Spleen (tissue), 11 donors: ENCODE results near the gene SMAD6. TPM values are rescaled to one million over a fixed set of nuclear protein-coding genes. Genes with fewer than 3 reads are reported as not detected.

Source experiments
- DNase-seq: peaks from one replicate; pipeline ENCODE4 v3.0.0-alpha.2; 2020
- H3K27ac ChIP-seq, 8 donors: fragments of 200-600 bp; sonication (generic) in 7 of 8; 1 replicate in 4 of 8; 2 replicates in 4 of 8; pipeline versions ENCODE4 v1.5.0 to v1.8.0; 2016 to 2021; ENCODE audit warnings: inconsistent platforms in 4 of 8, mild to moderate bottlenecking in 4 of 8, moderate library complexity in 1 of 8
- H3K27me3 ChIP-seq, 7 donors: fragments of 200-600 bp; sonication (generic) in 6 of 7; replicated peaks in 1 of 7; 1 replicate in 4 of 7; 2 replicates in 3 of 7; pipeline versions ENCODE4 v1.5.0 to v1.8.0; 2016 to 2021; ENCODE audit warnings: inconsistent platforms in 3 of 7, mild to moderate bottlenecking in 1 of 7
- H3K36me3 ChIP-seq, 6 donors: fragments of 200-600 bp; sonication (generic) in 5 of 6; 1 replicate in 4 of 6; 2 replicates in 2 of 6; pipeline versions ENCODE4 v1.5.0 to v1.8.0; 2016 to 2021; ENCODE audit warnings: inconsistent platforms in 2 of 6
- H3K4me1 ChIP-seq, 6 donors: fragments of 200-600 bp; sonication (generic) in 5 of 6; 1 replicate in 3 of 6; 2 replicates in 3 of 6; pipeline versions ENCODE4 v1.5.0 to v1.8.0; 2016 to 2021; ENCODE audit warnings: inconsistent platforms in 3 of 6
- H3K4me3 ChIP-seq, 8 donors: fragments of 200-600 bp; sonication (generic) in 7 of 8; 1 replicate in 4 of 8; 2 replicates in 4 of 8; pipeline versions ENCODE4 v1.5.0 to v1.8.0; 2016 to 2021; ENCODE audit warnings: inconsistent platforms in 4 of 8, mild to moderate bottlenecking in 4 of 8, moderate library complexity in 2 of 8
- H3K9me3 ChIP-seq, 8 donors: fragments of 200-600 bp; sonication (generic) in 7 of 8; 1 replicate in 4 of 8; 2 replicates in 4 of 8; pipeline versions ENCODE4 v1.5.0 to v1.8.0; 2016 to 2021; ENCODE audit warnings: inconsistent platforms in 4 of 8
- POLR2A ChIP-seq, 3 donors: fragments of 450-650 bp; IDR thresholded peaks; one replicate each; pipeline ENCODE4 v1.5.1; 2017; ENCODE audit warnings: antibody characterized with exemption in 3 of 3, mild to moderate bottlenecking in 1 of 3
- POLR2AphosphoS5 ChIP-seq, 3 donors: sonication (generic); formaldehyde crosslinking; IDR thresholded peaks; one replicate each; pipeline ENCODE4 v1.5.1; 2017; ENCODE audit warnings: antibody characterized with exemption in 3 of 3
- WGBS, 5 donors: extraction: QIAGEN DNeasy Blood & Tissue Kit in 3 of 5; methylation state at CpG; one replicate each; pipeline versions ENCODE4 v1.1.5 to v1.1.7; 2013 to 2018; 5-methylcytosine and 5-hydroxymethylcytosine counted together
- intact Hi-C: fragments of 100-400 bp; cut with DNase I; formaldehyde crosslinking; loops from one replicate; pipeline ENCODE4 v1.15.0; 2023; ENCODE audit warnings: low total_unique reads
- polyA plus RNA-seq, 3 donors: library from polyadenylated mRNA; stranded (reverse); fragments of 200-250 nt; gene quantifications; one replicate each; pipeline ENCODE4 v1.2.1, GENCODE V29; 2013
- total RNA-seq, 7 donors: library from RNA; depleted of rRNA in 3 of 7; stranded (reverse); fragments of >200 nt in 3 of 7; fragmentation: NEBNext Ultra II Directional in 4 of 7; extraction: Animal tissue kit (Norgen Biotek cat#: 25700) in 4 of 7; gene quantifications; one replicate each; pipeline versions ENCODE4 v1.1.0 to v1.2.1, GENCODE V29; 2016 to 2021
- TF ChIP-seq, protein P1 (sequence below), 11 experiments: fragments of 200-600 bp in 7 of 11; fragments of 450-650 bp in 4 of 11; sonication (generic) in 4 of 11; IDR thresholded peaks in 8 of 11; conservative IDR thresholded peaks in 3 of 11; 1 replicate in 7 of 11; 2 replicates in 4 of 11; pipeline versions ENCODE4 v1.4.0 to v1.8.0; 2016 to 2021; ENCODE audit warnings: antibody characterized with exemption in 11 of 11, inconsistent platforms in 4 of 11, mild to moderate bottlenecking in 1 of 11
- donor health status: healthy with polysubstance abuse.
- donor health status: DM: no; HTN: no; CAD: no; lungs with moderate emphysema.
- donor health status: DM: no; HTN: no; CAD: no.
- donor health status: Bipolar disorder and iron deficiency.
- donor health status: healthy.
- donor health status: DM: no; HTN: no; CAD: no.
- donor health status: DM: yes; HTN: yes; CAD: no.

SMAD6 gene
- total and polyA plus RNA-seq, 10 donors = 0.72 to 14.0 (median 4.8) TPM

- peak overlapping the region in 6 of 8 donors; percentile 37 to 72 (median 63) for H3K27ac ChIP-seq
- 58 to 73% (median 68%) methylated on average over 11 to 13 of the region's 13 CpGs for WGBS, 5 donors
- TF ChIP-seq POLR2AphosphoS5 (IDR thresholded peaks at IDR 0.05) = no peak
- TF ChIP-seq POLR2A (IDR thresholded peaks at IDR 0.05) = no peak
- TF ChIP-seq, protein P1, sequence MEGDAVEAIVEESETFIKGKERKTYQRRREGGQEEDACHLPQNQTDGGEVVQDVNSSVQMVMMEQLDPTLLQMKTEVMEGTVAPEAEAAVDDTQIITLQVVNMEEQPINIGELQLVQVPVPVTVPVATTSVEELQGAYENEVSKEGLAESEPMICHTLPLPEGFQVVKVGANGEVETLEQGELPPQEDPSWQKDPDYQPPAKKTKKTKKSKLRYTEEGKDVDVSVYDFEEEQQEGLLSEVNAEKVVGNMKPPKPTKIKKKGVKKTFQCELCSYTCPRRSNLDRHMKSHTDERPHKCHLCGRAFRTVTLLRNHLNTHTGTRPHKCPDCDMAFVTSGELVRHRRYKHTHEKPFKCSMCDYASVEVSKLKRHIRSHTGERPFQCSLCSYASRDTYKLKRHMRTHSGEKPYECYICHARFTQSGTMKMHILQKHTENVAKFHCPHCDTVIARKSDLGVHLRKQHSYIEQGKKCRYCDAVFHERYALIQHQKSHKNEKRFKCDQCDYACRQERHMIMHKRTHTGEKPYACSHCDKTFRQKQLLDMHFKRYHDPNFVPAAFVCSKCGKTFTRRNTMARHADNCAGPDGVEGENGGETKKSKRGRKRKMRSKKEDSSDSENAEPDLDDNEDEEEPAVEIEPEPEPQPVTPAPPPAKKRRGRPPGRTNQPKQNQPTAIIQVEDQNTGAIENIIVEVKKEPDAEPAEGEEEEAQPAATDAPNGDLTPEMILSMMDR (IDR thresholded peaks at IDR 0.05 in 8 of 11, conservative IDR thresholded peaks at IDR 0.05 in 3 of 11) = no peak
- no peaks in the 10 kb centered on the region for H3K27me3 ChIP-seq
- H3K4me3 ChIP-seq = no peak overlapping the region
- no peak for DNase-seq
- H3K36me3 ChIP-seq = no peaks in the 10 kb centered on the region
- intact Hi-C loops = no loop called here
- peaks cover 0 to 25% (median 14%) of the 10 kb centered on the region in 6 donors for H3K4me1 ChIP-seq
- no peaks in the 10 kb centered on the region for H3K9me3 ChIP-seq
Observed at GRCh38 chr15:66802025-66803001, 100.3 kb downstream of the SMAD6 start.

DNA sequence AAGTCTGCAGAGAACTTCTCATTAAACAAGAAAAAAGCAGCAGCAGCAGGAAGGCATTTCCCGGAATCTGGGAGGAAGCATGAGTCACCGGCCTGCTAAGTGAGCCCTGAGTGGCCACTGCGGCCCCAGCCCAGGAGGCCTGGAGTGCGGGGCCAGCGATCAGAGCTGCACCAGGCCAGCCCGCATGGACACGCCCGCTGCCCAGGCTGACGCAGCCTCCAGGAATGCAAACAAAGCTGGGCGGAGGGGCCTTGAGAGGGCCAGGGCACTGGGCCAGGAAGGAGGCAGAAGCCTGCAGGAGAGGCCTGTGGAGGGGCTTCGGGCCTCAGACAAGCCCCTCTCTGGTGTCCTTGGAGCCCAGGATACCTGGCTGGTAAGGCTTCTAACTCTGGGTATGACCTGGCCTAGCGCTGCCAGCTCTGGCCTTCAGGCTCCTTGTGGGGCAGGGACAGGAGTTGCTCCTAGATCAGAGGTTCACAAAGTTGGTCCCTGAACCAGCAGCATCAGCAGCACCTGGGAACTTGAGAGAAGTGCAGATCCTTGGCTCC lies 101.2 kb downstream of the SMAD6 start:
- 40 to 53% (median 49%) methylated on average over 6 to 12 of the region's 12 CpGs for WGBS, 5 donors
- no peaks in the 10 kb centered on the region for H3K27me3 ChIP-seq

DNA sequence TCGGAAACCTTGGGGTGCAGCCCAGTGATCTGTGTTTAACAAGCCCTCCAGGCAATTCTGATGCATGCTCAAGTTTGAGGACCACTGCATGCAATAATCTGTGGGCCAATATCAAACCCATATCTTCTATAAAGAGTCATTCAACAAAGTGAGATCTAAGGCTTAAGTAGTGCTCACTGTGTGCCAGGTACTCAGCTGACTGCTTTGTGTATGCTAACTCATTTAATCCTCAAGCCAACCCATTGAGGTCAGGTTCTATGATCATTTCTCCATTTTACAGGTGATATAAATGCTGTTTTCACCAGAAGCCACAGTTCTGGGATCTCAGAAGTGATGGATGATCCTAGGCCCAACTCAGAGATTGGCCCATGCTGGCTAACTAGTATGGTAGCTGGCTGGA lies 101.7 kb downstream of the SMAD6 start:
- H3K36me3 ChIP-seq = no peaks in the 10 kb centered on the region
- H3K9me3 ChIP-seq = no peaks in the 10 kb centered on the region
- no peak for DNase-seq
- no peaks in the 10 kb centered on the region for H3K27me3 ChIP-seq
- peak overlapping the region in 5 of 8 donors; percentile 37 to 72 (median 61) for H3K27ac ChIP-seq
- intact Hi-C loops = no loop called here
- H3K4me3 ChIP-seq = no peak overlapping the region
- TF ChIP-seq POLR2A (IDR thresholded peaks at IDR 0.05) = no peak
- TF ChIP-seq, protein P1 (IDR thresholded peaks at IDR 0.05 in 8 of 11, conservative IDR thresholded peaks at IDR 0.05 in 3 of 11) = no peak
- no peak for TF ChIP-seq POLR2AphosphoS5 (IDR thresholded peaks at IDR 0.05)
- peaks cover 0 to 25% (median 14%) of the 10 kb centered on the region in 6 donors for H3K4me1 ChIP-seq
- WGBS, 5 donors = 86 to 100% (median 100%) methylated on average over 1 of the region's 1 CpG

More for the DNA sequence above, 101.2 kb downstream of the SMAD6 start:
- Histone ChIP-seq H3K9me3 (no peaks in the 10 kb centered on the region), H3K36me3 (no peaks in the 10 kb centered on the region), H3K4me3 (no peak overlapping the region), H3K4me1 (peaks cover 0 to 25% (median 14%) of the 10 kb centered on the region in 6 donors), H3K27ac (peak overlapping the region in 6 of 8 donors; percentile 37 to 72 (median 63))
- TF ChIP-seq POLR2AphosphoS5 (IDR thresholded peaks at IDR 0.05) (peak; percentile 42 to 82 (median 69)), POLR2A (IDR thresholded peaks at IDR 0.05) (no peak)
- TF ChIP-seq, protein P1 (IDR thresholded peaks at IDR 0.05 in 8 of 11, conservative IDR thresholded peaks at IDR 0.05 in 3 of 11) = no peak
- peak; percentile 80 for DNase-seq
- intact Hi-C loops = no loop called here
